Measurements from ENCODE around the gene PRPF19. TPM values are rescaled to one million over a fixed set of nuclear protein-coding genes. Genes with fewer than 3 reads are reported as not detected.
A peak's percentile ranks its signal among the peaks of the same experiment; 100 is the strongest.

PRPF19 gene
- total RNA-seq, 4 donors from 2014 or later, result 65.0 to 90.2 (median 84.1) TPM

DNA sequence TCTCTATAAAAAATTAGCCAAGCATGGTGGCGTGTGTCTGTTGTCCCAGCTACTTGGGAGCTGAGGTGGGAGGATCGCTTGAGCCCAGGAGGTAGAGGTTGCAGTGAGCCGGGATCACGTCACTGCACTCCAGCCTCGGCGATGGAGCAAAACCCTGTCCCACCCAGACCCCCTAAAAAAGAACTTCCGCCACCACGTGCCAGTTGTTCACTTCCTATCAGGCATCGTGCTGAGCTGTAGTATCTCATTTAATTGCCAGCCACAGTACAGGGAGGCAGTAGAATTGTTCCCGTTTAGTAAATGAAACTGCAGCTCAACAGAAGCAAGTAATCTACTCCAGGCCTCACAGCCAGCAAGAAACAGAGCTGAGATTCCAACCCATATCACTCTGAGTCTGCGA, 14.9 kb upstream of the PRPF19 start:
- H3K4me1 ChIP-seq, result peaks cover 53 to 80% (median 54%) of the 10 kb centered on the region in 3 donors
- TF ChIP-seq CTCF (IDR thresholded peaks at IDR 0.05), result no peak
- TF ChIP-seq POLR2A (IDR thresholded peaks at IDR 0.05), result no peak
- no peak overlapping the region for H3K27ac ChIP-seq

DNA sequence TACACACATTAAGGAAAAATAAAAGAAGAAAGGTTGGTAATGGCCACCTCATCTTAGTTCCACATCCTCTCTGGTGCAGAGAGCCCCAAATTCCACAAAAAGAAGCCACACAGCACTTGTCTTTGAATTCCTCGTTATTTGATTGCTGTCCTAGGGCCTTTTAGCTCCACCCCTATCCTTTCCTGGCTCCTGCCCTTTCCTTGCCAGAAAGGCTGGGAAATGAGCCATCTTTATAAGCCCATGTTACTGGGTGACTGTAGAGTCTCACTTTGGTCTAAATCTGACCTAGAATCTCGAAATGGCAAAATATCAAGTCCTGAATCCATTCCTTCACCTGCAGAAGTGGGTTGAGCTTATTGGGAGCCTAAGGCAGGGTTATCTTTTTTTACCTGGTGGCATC, 13.6 kb upstream of the PRPF19 start:
- DNase-seq, result no peak
- Histone ChIP-seq H3K4me3 (no peak overlapping the region), H3K36me3 (peaks cover 31 to 42% (median 32%) of the 10 kb centered on the region in 3 donors), H3K27me3 (peaks cover 0 to 12% (median 0%) of the 10 kb centered on the region in 4 donors), H3K4me1 (peaks cover 54 to 80% (median 57%) of the 10 kb centered on the region in 3 donors), H3K27ac (peak overlapping the region; percentile 77 to 96 (median 91)), H3K9me3 (no peaks in the 10 kb centered on the region)
- no peak for TF ChIP-seq CTCF (IDR thresholded peaks at IDR 0.05)
- no peak for TF ChIP-seq POLR2A (IDR thresholded peaks at IDR 0.05)
- WGBS, 2 donors, result 17 to 26% methylated on average over 2 of the region's 2 CpGs
- intact Hi-C loops (cut with DNase I), result no loop called here

More for the DNA sequence above, 14.9 kb upstream of the PRPF19 start:
- 91% methylated on average over 11 of the region's 11 CpGs for WGBS, 2 donors
- Histone ChIP-seq H3K27me3 (peaks cover 0 to 19% (median 0%) of the 10 kb centered on the region in 4 donors), H3K4me3 (no peak overlapping the region), H3K9me3 (no peaks in the 10 kb centered on the region), H3K36me3 (peaks cover 31 to 42% (median 32%) of the 10 kb centered on the region in 3 donors)
- no peak for DNase-seq
- intact Hi-C loops (cut with DNase I), result no loop called here

DNA sequence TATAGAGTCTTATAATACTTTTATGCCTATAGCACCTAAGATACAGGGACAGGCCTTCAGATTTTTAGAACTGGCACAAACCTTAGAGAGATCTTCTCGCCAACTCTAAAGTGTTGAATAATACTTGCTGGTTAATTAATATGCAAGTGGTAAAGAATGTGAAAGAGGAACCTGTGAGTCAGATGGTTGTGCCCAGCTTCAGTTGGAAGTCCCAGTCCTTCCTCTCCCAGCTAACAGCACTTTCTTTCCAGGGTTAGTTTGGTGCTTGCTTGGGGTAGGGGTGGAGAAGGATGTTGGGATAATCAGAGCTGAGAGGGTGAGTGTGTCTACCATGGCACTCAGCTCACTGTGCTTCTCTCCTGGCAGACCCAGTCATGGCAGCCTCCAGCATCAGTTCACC, 12.9 kb upstream of the PRPF19 start:
- Histone ChIP-seq H3K4me1 (peaks cover 48 to 77% (median 52%) of the 10 kb centered on the region in 3 donors), H3K9me3 (no peaks in the 10 kb centered on the region)

DNA sequence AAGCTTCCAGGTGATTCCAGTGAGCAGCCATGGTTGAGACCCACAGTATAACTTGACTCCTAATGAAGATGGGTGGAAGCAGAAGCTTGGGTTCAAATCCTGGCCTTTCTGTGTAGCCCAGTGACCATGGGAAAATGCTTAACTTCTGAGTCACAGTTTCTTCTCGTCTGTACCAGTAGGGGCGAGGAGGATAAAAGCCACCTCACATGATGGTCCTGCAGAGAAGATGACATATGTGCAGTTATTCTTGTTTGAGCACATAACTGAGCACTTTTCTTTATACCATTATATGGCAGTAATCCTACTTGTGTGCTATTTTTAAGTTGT, 12.5 kb upstream of the PRPF19 start:
- peaks cover 44 to 73% (median 50%) of the 10 kb centered on the region in 3 donors for H3K4me1 ChIP-seq
- TF ChIP-seq POLR2A (IDR thresholded peaks at IDR 0.05) (no peak), CTCF (IDR thresholded peaks at IDR 0.05) (peak in 1 of 6 experiments; percentile 30)
- peaks cover 31 to 42% (median 32%) of the 10 kb centered on the region in 3 donors for H3K36me3 ChIP-seq
- peaks cover 0 to 4% (median 0%) of the 10 kb centered on the region in 4 donors for H3K27me3 ChIP-seq
- DNase-seq, result no peak
- peak overlapping the region; percentile 59 to 96 (median 91) for H3K27ac ChIP-seq
- H3K9me3 ChIP-seq, result no peaks in the 10 kb centered on the region
- no peak overlapping the region for H3K4me3 ChIP-seq
- intact Hi-C loops (cut with DNase I), result no loop called here
- 21 to 33% methylated on average over 2 of the region's 2 CpGs for WGBS, 2 donors

More for the DNA sequence above, 12.9 kb upstream of the PRPF19 start:
- no peak overlapping the region for H3K4me3 ChIP-seq
- H3K36me3 ChIP-seq, result peaks cover 31 to 42% (median 32%) of the 10 kb centered on the region in 3 donors
- peaks cover 0 to 6% (median 0%) of the 10 kb centered on the region in 4 donors for H3K27me3 ChIP-seq
- DNase-seq, result no peak
- H3K27ac ChIP-seq, result peak overlapping the region; percentile 77 to 96 (median 91)
- WGBS, 2 donors, result 38 to 44% methylated on average over 1 of the region's 1 CpG
- TF ChIP-seq CTCF (IDR thresholded peaks at IDR 0.05) (no peak), POLR2A (IDR thresholded peaks at IDR 0.05) (no peak)
- intact Hi-C loops (cut with DNase I), result no loop called here

DNA sequence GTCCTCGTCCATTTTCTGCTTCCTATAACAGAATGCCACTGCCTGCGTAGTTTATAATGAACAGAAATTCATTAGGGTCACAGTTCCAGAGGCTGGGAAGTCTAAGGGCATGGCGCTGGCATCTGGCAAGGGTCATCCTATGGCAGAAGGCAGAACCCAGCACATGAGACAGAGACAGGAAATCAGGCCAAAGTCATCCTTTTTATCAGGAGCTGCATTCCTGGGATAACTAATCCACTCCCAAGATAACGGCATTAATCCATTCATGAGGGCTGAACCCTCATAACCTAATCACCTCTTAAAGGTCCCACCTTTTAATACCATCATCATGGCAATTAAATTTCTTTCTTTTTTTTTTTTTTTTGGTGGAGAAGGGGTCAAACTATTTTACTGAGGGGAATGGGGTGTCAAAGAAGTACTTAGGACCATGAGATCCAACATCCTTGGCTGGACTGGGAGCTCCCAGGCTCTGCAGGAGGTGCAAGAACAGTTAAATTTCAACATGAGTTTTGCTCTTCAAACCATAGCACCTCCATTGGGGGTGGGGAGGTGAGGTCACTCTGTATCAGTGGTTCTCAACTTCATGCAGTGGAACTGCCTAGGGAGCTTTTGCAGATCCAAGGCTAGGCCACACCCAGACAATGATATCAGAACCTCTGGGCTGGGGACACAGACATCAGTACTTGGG, 12.0 kb upstream of the PRPF19 start:
- DNase-seq, result no peak
- no peaks in the 10 kb centered on the region for H3K27me3 ChIP-seq
- H3K36me3 ChIP-seq, result peaks cover 31 to 39% (median 32%) of the 10 kb centered on the region in 3 donors
- intact Hi-C loops (cut with DNase I), result no loop called here
- H3K4me1 ChIP-seq, result peaks cover 42 to 71% (median 47%) of the 10 kb centered on the region in 3 donors
- WGBS, 2 donors, result 76 to 81% methylated on average over 4 of the region's 4 CpGs
- H3K9me3 ChIP-seq, result no peaks in the 10 kb centered on the region
- H3K4me3 ChIP-seq, result no peak overlapping the region
- TF ChIP-seq CTCF (IDR thresholded peaks at IDR 0.05), result no peak
- no peak for TF ChIP-seq POLR2A (IDR thresholded peaks at IDR 0.05)
- H3K27ac ChIP-seq, result peak overlapping the region; percentile 59 to 96 (median 91)
